ENCODE results near the gene RET.

- TF ChIP-seq, protein P1, sequence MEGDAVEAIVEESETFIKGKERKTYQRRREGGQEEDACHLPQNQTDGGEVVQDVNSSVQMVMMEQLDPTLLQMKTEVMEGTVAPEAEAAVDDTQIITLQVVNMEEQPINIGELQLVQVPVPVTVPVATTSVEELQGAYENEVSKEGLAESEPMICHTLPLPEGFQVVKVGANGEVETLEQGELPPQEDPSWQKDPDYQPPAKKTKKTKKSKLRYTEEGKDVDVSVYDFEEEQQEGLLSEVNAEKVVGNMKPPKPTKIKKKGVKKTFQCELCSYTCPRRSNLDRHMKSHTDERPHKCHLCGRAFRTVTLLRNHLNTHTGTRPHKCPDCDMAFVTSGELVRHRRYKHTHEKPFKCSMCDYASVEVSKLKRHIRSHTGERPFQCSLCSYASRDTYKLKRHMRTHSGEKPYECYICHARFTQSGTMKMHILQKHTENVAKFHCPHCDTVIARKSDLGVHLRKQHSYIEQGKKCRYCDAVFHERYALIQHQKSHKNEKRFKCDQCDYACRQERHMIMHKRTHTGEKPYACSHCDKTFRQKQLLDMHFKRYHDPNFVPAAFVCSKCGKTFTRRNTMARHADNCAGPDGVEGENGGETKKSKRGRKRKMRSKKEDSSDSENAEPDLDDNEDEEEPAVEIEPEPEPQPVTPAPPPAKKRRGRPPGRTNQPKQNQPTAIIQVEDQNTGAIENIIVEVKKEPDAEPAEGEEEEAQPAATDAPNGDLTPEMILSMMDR (IDR thresholded peaks at IDR 0.05), result no peak
- TF ChIP-seq EP300 (IDR thresholded peaks at IDR 0.05), result no peak
- no peak for TF ChIP-seq POLR2A (IDR thresholded peaks at IDR 0.05)
Observed at GRCh38 chr10:43058716-43059335, 18.0 kb upstream of the RET start.

All from tibial nerve (tissue), 4 donors.